Kidney epithelial cell (primary cell): ENCODE data around the gene IL36RN. TPM values are rescaled to one million over a fixed set of nuclear protein-coding genes. Genes with fewer than 3 reads are reported as not detected.

Source experiments
- DNase-seq: peaks from one replicate; pipeline ENCODE4 v3.0.0-alpha.2; 2010; ENCODE audit warnings: low read depth
- H3K27me3 ChIP-seq: 2 replicates; pipeline ENCODE4 v1.6.0; 2011; ENCODE audit warnings: low read length; ENCODE audit not compliant: control insufficient read depth, insufficient read depth
- H3K36me3 ChIP-seq: 2 replicates; pipeline ENCODE4 v1.5.1; 2011; ENCODE audit warnings: low read length; ENCODE audit not compliant: control insufficient read depth, insufficient read depth
- H3K4me3 ChIP-seq: 2 replicates; pipeline ENCODE4 v1.5.1; 2011; ENCODE audit warnings: low read depth, mild to moderate bottlenecking, control low read depth, low read length
- total RNA-seq: library from RNA; depleted of rRNA; stranded (reverse); fragments of >200 nt; gene quantifications from 2 replicates; pipeline ENCODE4 v1.2.3, GENCODE V29; 2015
- TF ChIP-seq, protein P1 (sequence below): IDR thresholded peaks from 2 replicates; pipeline ENCODE4 v1.5.1; 2011; ENCODE audit warnings: mild to moderate bottlenecking, moderate library complexity, low read length, control low read depth, inconsistent platforms; ENCODE audit not compliant: insufficient read depth, poor library complexity, severe bottlenecking

The IL36RN gene
- total RNA-seq = 0.04 and 0.34 TPM in 2 replicates

DNA sequence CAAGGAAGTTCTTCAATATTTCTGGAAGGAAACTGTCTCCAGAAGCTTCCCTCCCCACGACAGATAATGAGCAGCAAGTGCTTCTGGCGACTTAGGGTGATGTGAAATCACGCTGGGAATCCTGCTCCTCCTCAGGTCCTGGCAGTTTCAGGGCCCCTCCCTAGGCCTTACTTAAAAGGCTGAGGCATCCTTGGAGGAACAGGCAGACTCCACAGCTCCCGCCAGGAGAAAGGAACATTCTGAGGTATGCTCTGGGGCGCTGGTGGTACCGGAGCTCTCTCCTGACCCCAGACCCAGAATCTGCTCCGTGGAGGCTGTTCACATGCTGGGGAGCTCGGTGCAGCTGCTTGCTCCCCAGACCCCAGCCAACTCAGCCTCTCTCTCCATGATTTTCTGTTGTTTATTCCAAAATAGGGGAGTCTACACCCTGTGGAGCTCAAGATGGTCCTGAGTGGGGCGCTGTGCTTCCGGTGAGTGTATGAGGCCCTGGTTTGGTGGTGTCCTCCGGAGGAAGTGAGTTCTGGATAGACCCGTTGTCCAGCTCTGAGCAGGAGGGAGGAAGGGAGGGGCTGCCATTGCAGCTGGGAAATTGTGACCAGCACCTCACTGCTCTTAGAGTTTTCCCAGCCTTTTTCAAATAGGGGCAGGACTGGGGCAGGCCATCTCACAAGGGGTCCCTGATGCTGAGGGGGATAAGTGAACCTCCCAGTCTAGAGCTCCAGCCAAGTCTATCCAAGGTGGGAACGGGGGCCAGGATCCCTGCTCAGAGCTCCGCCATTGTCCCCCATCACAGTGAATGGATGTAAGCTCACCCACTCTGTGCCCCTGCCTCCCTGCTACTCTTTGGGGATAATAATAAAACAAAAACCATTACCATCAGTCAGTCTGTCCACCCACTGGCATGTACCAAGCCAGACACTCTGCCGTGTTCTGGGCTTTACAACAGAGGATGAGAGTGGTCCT lies at the start of gene IL36RN:
IL36RN (plus strand) TSS at position 201 of the 963 bp plus-strand sequence; CDS start at position 442, 241 bp downstream.
- no peaks in the 10 kb centered on the region for H3K36me3 ChIP-seq
- TF ChIP-seq, protein P1, sequence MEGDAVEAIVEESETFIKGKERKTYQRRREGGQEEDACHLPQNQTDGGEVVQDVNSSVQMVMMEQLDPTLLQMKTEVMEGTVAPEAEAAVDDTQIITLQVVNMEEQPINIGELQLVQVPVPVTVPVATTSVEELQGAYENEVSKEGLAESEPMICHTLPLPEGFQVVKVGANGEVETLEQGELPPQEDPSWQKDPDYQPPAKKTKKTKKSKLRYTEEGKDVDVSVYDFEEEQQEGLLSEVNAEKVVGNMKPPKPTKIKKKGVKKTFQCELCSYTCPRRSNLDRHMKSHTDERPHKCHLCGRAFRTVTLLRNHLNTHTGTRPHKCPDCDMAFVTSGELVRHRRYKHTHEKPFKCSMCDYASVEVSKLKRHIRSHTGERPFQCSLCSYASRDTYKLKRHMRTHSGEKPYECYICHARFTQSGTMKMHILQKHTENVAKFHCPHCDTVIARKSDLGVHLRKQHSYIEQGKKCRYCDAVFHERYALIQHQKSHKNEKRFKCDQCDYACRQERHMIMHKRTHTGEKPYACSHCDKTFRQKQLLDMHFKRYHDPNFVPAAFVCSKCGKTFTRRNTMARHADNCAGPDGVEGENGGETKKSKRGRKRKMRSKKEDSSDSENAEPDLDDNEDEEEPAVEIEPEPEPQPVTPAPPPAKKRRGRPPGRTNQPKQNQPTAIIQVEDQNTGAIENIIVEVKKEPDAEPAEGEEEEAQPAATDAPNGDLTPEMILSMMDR = no peak
- DNase-seq = no peak
- peaks cover 4% of the 10 kb centered on the region for H3K27me3 ChIP-seq
- no peak within 1 kb of the TSS for H3K4me3 ChIP-seq

DNA sequence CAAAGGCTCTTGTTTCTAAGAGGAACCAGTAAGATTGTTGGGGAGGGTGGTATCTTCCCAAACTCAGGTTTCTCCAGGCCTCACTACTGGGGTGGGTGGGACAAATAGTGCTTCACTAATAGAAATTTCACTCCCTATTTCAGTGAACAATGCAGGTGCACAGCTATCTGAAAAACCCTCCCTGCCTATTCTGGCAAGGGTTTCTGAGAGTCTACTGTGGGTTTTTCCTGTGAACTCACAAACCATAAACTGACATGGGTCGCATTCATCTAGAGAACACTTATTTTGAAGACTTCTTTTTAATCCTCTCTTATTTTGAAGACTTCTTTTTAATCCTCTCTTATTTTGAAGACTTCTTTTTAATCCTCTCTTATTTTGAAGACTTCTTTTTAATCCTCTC lies 49.4 kb upstream of the IL36RN start:
- no peaks in the 10 kb centered on the region for H3K27me3 ChIP-seq
- H3K36me3 ChIP-seq = no peaks in the 10 kb centered on the region
- TF ChIP-seq, protein P1 = no peak
- H3K4me3 ChIP-seq = no peak overlapping the region
- DNase-seq = no peak

DNA sequence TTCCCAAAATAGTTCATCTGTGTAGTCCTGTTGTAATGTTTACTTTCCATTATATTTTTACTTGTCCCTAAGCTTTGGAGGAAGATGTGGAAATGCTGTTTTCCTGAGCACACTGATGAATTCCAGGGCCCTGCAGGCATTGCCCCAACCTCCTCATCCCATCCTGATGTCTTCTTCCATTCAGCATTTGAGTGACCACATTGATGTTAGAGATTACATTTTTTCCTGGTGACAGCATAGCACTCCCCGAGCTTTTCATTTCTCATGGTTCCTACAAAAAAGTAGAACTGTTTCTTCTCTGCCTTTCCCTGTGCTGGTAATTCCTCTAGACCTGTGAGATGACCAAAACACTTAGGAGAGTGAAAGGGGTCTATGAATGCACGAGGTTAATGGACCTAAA lies 48.9 kb upstream of the IL36RN start:
- no peak for DNase-seq
- Histone ChIP-seq H3K4me3 (no peak overlapping the region), H3K36me3 (no peaks in the 10 kb centered on the region), H3K27me3 (no peaks in the 10 kb centered on the region)
- TF ChIP-seq, protein P1 = no peak

DNA sequence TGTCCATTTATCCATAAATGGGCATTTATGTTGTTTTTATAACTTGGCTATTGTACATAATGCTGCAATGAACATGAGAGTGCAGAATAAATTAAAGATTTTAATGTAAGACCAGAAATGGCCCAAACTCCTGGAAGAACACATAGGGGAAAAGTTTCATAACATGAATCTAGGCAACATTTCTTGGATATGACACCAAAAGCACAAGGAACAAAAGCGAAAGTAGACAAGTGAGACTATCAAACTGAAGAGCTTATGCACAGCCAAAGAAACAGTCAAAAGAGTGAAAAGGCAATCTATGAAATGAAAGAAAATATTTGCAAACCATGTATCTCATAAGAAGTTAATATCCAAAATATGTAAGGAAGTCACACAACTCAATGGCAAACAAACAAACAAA lies 47.9 kb upstream of the IL36RN start:
- TF ChIP-seq, protein P1 = no peak

DNA sequence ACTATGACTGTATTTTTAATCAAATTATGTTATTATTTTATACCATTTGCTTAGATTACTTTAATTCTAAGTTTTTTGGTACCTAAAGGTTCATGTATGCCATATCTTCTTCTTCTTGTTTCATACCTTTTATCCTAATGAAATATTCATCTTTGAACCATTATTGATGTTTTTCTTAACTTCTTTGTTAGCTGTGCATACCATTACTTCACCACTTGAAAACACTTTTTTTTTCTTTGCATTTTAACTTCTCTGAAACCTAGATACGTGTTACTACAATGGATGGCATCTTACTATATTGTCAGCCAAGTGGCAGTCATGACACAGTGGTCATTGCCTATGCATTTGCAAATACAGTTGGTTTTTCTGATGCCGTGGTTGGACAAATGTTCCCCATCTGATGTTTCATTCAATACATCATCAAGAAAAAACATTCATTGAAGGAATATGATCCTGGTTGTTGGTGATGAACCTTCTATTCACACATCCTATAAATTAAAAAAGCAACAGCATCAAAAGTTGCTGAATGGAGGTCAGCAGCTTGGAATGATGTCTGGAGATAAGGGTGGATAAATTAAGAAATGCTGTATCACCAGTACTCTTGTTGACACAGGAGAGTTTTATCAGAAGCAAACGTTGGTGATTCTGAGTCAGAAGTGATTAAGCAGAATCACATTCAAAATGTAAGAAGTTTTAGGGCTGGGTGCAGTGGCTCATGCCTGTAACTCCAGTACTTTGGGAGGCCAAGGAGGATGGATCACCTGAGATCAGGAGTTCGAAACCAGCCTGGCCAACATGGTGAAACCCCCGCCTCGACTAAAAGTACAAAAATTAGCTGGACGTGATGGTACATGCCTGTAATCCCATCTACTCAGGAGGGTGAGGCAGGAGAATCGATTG lies 46.3 kb upstream of the IL36RN start:
- Histone ChIP-seq H3K36me3 (no peaks in the 10 kb centered on the region), H3K27me3 (peaks cover 2% of the 10 kb centered on the region), H3K4me3 (no peak overlapping the region)
- no peak for DNase-seq
- TF ChIP-seq, protein P1 = no peak

More for the DNA sequence above, 47.9 kb upstream of the IL36RN start:
- H3K36me3 ChIP-seq = no peaks in the 10 kb centered on the region
- H3K4me3 ChIP-seq = no peak overlapping the region
- DNase-seq = no peak
- peaks cover 2% of the 10 kb centered on the region for H3K27me3 ChIP-seq
